ENCODE measurements around the gene ABHD12.

The ABHD12 gene

GRCh38 chr20:25290646-25291431, 99.8 kb downstream of the ABHD12 start:
- DNase-seq (ENCODE audit: low read depth, low spot score) = no peak

- DNase-seq (ENCODE audit: low read depth, low spot score) = no peak
Observed at GRCh38 chr20:25289886-25290597, 100.6 kb downstream of the ABHD12 start.

- DNase-seq (ENCODE audit: low read depth, low spot score) = no peak
Observed at GRCh38 chr20:25288291-25289181, 102.1 kb downstream of the ABHD12 start.

GRCh38 chr20:25287631-25288290, 102.9 kb downstream of the ABHD12 start:
- no peak for DNase-seq (ENCODE audit: low read depth, low spot score)

- no peak for DNase-seq (ENCODE audit: low read depth, low spot score)
Observed at GRCh38 chr20:25286917-25287316, 103.7 kb downstream of the ABHD12 start.

- no peak for DNase-seq (ENCODE audit: low read depth, low spot score)
Observed at GRCh38 chr20:25285856-25286798, 104.5 kb downstream of the ABHD12 start.

- DNase-seq (ENCODE audit: low read depth, low spot score) = no peak
Observed at GRCh38 chr20:25285091-25285647, 105.5 kb downstream of the ABHD12 start.

- DNase-seq (ENCODE audit: low read depth, low spot score) = no peak
Observed at GRCh38 chr20:25284131-25284601, 106.5 kb downstream of the ABHD12 start.

- no peak for DNase-seq (ENCODE audit: low read depth, low spot score)
Observed at GRCh38 chr20:25283221-25283951, 107.2 kb downstream of the ABHD12 start.

GRCh38 chr20:25282796-25283195, 107.8 kb downstream of the ABHD12 start:
- DNase-seq (ENCODE audit: low read depth, low spot score) = no peak

- DNase-seq (ENCODE audit: low read depth, low spot score) = no peak
Observed at GRCh38 chr20:25282034-25282781, 108.4 kb downstream of the ABHD12 start.

GRCh38 chr20:25281541-25281991, 109.1 kb downstream of the ABHD12 start:
- DNase-seq (ENCODE audit: low read depth, low spot score) = no peak

GRCh38 chr20:25280574-25281535, 109.8 kb downstream of the ABHD12 start:
- DNase-seq (ENCODE audit: low read depth, low spot score) = no peak

GRCh38 chr20:25280051-25280573, 110.5 kb downstream of the ABHD12 start:
- DNase-seq (ENCODE audit: low read depth, low spot score) = no peak

GRCh38 chr20:25279403-25279802, 111.2 kb downstream of the ABHD12 start:
- no peak for DNase-seq (ENCODE audit: low read depth, low spot score)

GRCh38 chr20:25278636-25279361, 111.8 kb downstream of the ABHD12 start:
- no peak for DNase-seq (ENCODE audit: low read depth, low spot score)

All from activated naive CD8-positive, alpha-beta T cell treated with anti-CD3 and anti-CD28 coated beads, Interleukin-2, amount 50 U/mL, for 16 hours (primary cell).